Superior temporal gyrus (tissue), 1 donor: ENCODE measurements around the gene ARID3A.
"Not testable (repeated sequence)": the region's sequence is repeated elsewhere in the genome, so short reads cannot be mapped to it uniquely, and the experiment has no call there.

ENCODE experiments used
- DNase-seq: peaks from one replicate; pipeline ENCODE4 v3.0.0-alpha.2; 2016; ENCODE audit errors: extremely low spot score

The ARID3A gene

DNA sequence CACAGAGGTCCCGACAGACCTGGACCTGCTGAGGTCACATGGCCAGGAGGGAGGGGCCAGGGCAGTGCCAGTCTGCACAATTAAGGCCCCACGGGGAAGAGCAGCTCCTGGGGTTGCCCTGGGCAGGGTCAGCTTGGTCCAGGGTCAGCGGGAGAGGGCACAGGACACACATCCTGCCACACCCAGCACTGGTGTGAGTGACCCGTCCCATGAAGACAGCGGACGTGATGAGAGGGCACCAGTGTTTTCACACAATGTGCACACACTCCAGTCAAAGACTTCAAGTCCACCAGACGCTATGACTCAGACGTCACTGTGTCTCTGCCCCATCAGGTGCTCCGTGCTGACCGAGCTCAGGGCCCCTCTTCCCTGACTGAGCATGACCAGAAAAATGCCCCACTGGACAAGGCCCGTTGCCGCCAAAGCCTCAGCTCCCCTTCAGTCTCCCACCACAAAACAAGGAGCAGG, 90.8 kb downstream of the ARID3A start:
- no peak for DNase-seq

GRCh38 chr19:1017115-1017905, 91.5 kb downstream of the ARID3A start:
- no peak for DNase-seq

- DNase-seq = no peak
Observed at GRCh38 chr19:1017906-1018305, 92.1 kb downstream of the ARID3A start.

DNA sequence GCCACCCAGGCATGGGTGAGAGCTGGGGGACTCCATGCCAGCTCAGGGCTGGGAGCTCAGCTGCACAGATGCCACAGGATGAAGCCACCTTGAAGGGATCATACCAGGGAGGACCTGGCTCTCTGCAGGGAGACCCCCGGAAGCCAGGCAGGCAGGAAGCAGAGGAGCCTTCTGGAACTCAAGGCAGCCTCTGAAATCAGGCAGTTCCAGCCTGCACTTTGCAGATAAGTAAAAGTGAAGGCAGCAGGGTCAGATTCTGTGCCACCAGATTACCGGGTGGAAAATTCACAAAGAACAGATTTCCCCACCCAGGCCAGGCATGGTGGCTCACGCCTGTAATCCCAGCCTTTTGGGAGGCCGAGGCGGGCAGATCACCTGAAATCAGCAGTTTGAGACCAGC, 92.6 kb downstream of the ARID3A start:
- DNase-seq = no peak

DNA sequence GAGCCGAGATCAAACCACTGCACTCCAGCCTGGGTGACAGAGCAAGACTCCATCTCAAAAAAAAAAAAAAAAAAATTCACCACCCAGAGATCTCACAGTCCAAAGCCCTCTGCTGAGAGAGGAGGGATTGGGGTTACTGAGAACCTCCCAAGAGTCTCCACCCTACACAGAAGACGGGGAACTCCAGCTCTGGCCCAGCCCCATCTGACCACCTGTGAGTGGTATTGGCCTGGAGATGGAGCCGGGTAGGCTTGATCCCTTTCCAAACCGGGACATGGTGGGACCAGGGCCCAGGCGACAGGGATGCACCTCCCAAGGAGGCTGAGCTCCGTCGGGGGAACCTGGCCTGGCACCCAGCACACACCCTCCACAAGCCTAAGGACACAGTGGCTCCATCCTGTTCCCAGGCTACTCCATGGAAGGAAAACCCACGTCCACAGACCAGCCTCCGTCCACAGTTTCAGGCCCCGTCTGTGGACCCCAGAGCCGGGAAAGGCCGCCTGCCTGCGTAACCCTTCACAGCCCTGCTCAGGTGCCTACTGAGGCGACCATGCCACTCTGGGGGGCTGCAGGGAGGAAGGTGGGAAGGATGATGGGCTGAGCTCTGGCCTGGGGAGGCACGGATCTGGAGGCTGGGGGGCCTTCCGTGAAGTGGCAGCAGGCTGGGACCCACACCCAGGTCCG, 93.2 kb downstream of the ARID3A start:
- DNase-seq = no peak

DNA sequence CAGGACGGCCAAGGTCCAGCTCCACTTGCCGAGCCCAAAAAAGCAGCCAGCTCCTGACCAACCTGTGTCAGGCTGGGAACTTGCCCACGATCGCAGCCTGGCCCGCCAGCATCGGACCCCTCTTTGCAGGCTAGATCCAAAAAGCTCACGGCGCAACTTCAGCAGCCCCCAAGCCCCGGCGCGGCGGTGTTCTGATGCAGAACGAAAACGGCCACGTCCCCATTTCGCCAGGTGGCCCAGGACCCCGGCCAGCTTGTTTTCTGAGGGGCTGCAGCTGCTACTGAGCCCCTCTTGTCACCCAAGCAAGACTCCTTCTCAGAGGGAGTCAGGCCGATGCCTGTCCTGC, 93.8 kb downstream of the ARID3A start:
- DNase-seq = no peak

DNA sequence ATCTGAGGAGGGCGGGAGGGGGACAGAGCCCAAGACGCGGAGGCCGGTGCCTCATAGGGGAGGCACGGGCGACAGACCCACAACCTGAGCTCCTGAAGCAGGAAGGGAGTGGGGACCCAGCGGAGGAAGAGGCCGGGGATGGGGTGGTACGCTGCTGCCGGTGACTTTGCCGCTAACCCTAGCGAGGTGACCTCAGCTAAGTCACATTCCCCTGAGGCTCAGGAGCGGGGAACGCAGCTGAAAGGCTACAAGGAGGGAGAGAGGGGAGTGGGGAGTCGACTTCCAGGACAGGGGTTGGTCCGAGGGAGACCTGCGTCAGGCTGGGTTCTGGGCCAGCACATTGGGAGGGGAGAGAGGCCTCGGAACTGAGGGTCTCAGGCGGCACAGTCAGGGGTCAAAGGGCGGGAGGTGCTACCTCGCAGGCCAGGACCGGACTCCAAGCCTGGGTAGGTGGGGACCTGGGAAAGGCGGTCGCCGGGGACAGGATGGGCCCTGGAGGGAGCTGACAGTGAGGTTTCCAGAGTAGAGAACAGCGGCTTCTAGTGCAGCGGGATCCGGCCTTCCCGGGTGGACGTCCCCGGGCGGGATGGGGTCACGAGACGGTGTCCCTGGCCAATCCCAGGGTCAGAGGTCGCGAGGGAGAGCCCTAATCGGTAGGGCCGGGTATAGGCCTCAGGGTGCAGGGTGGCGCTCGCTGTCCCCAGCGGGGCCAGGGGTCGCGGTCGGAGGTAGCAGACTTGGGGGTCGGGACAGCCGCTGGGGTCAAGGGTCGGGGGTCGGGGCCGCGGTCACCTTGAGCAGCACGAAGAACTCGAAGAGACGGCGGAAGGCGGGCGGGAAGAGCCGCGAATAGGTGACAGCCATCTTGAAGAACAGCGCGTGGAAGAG, 94.4 kb downstream of the ARID3A start:
- DNase-seq = no peak

DNA sequence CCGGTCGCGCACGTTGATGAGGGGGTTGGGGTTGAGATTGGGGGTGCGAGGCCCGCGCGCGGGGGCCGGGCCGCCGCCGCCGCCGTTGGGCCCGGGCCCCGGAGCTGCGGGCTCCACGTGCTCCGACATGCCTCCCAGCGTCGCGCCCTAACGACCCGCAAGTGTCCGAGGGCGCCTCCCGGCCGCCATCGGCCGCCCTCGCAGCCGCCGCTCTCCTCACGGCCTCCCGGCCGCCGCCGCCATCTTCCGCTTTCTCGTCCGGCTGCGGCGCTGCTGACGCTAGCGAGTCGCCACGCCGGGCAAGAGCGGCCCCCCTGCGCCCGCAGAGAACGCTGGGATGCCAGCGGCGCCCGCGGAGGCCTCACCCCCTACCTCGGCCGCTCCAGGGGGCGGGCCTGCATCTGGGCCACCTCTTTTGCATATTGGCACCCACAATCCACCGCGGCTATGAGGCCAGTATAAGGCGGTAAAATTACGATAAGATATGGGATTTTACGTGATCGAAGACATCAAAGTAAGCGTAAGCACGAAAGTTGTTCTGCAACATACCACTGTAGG, 95.1 kb downstream of the ARID3A start, which contains the start of gene TMEM259:
Gene TMEM259 (minus strand): TSS at position 256 of the 558 bp plus-strand sequence. CDS start 127 bp downstream, at position 129.
- peak; percentile 99 for DNase-seq

DNA sequence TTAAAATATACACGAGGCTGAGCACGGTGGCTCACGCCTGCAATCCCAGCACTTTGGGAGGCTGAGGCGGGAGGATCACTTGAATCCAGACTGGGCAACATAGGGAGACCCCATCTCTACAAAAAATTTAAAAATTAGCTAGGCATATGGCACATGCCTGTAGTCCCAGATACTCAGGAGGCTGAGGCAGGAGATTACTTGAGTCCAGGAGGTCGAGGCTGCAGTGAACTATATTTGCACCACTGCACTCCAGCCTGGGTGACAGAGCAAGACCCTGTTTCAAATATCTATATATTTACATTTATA, 98.0 kb downstream of the ARID3A start:
- not testable (repeated sequence) for DNase-seq

- DNase-seq = not testable (repeated sequence)
Observed at GRCh38 chr19:1025080-1025479, 99.2 kb downstream of the ARID3A start.
